Gastrocnemius medialis (tissue), 4 donors: ENCODE data around the gene OTC.

Experiments
- POLR2A ChIP-seq, 2 donors: fragments of 450-650 bp; IDR thresholded peaks; one replicate each; pipeline ENCODE4 v1.6.1; 2017; ENCODE audit warnings: antibody characterized with exemption in 2 of 2, mild to moderate bottlenecking in 2 of 2, moderate library complexity in 2 of 2
- TF ChIP-seq, protein P1 (sequence below), 5 experiments: fragments of 450-650 bp in 3 of 5; fragments of 200-600 bp in 2 of 5; sonication (generic) in 2 of 5; IDR thresholded peaks in 4 of 5; conservative IDR thresholded peaks in 1 of 5; 1 replicate in 4 of 5; 2 replicates in 1 of 5; pipeline ENCODE4 v1.5.1; 2016 to 2019; ENCODE audit warnings: antibody characterized with exemption in 5 of 5, mild to moderate bottlenecking in 3 of 5, moderate library complexity in 3 of 5

DNA sequence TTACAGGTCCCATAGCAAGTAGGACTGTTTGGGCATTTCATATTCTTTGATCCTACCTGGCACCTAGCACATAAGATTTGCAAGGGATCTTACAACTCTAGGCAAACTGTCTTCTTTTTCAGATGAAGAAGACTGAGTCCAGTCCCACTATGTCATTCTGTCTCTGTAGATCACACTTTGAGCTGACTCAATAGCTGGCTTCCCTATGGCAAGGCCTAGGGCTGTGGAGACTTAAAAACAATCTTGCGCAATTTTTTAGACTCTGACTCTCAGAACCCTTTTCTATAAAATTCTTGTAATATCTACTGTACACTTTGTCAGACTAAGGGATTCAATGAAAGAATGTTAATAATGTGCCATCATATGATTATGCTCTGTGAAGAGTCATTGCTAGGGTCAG, 26.7 kb downstream of the OTC start:
- TF ChIP-seq, protein P1, sequence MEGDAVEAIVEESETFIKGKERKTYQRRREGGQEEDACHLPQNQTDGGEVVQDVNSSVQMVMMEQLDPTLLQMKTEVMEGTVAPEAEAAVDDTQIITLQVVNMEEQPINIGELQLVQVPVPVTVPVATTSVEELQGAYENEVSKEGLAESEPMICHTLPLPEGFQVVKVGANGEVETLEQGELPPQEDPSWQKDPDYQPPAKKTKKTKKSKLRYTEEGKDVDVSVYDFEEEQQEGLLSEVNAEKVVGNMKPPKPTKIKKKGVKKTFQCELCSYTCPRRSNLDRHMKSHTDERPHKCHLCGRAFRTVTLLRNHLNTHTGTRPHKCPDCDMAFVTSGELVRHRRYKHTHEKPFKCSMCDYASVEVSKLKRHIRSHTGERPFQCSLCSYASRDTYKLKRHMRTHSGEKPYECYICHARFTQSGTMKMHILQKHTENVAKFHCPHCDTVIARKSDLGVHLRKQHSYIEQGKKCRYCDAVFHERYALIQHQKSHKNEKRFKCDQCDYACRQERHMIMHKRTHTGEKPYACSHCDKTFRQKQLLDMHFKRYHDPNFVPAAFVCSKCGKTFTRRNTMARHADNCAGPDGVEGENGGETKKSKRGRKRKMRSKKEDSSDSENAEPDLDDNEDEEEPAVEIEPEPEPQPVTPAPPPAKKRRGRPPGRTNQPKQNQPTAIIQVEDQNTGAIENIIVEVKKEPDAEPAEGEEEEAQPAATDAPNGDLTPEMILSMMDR (IDR thresholded peaks at IDR 0.05 in 4 of 5, conservative IDR thresholded peaks at IDR 0.05 in 1 of 5), result no peak
- TF ChIP-seq POLR2A (IDR thresholded peaks at IDR 0.05), result no peak
